HepG2 (cell line): ENCODE data around the gene ACAP2. TPM values are rescaled to one million over a fixed set of nuclear protein-coding genes. Genes with fewer than 3 reads are reported as not detected.
A peak's percentile ranks its signal among the peaks of the same experiment; 100 is the strongest.

ENCODE experiments used
- ATAC-seq: fragments of 200-7000 bp; cut with Tn5 transposase; 3 replicates; pipeline ENCODE4 v1.9.1; 2020; ENCODE audit warnings: mild to moderate bottlenecking, moderate library complexity
- BruUV-seq: library from RNA; stranded (reverse); fragments of 400-500 nt; replicated peaks from 2 replicates; lab custom pipeline; 2021; lab: Mats Ljungman, UMichigan
- CTCF ChIA-PET: fragments of 300-600 bp; formaldehyde crosslinking; extraction: SDS; loops from one replicate; lab custom pipeline; 2021; ENCODE audit warnings: low total read pairs, inconsistent platforms, low intra/inter-chr PET ratio; lab: Yijun Ruan, JAX
- POLR2A ChIA-PET: fragments of 350-600 bp; sonication (Branson Sonifier 250); formaldehyde crosslinking; loops from one replicate; lab custom pipeline; 2020; ENCODE audit warnings: antibody characterized with exemption, inconsistent platforms; lab: Yijun Ruan, JAX
- DNase-seq: peaks from one replicate; pipeline ENCODE4 v3.0.0-alpha.2; 2015; ENCODE audit warnings: low spot score
- FAIRE-seq: peaks from 3 replicates; lab custom pipeline; 2011; peaks lifted over from hg19 to GRCh38; lab: Jason Lieb, UNC
- H2AFZ ChIP-seq: one replicate; pipeline ENCODE4 v1.6.1; 2011; ENCODE audit warnings: low read length, inconsistent platforms
- H3K27ac ChIP-seq: fragments of 300-600 bp; 3 replicates; pipeline ENCODE4 v1.8.0; 2011; ENCODE audit warnings: mixed run types, mild to moderate bottlenecking, mixed read lengths, low read length, inconsistent platforms; ENCODE audit not compliant: insufficient read depth; ENCODE audit errors: extremely low read length
- H3K27me3 ChIP-seq, 2 experiments: fragments of 200-600 bp in 1 of 2; 2 replicates in 1 of 2; 3 replicates in 1 of 2; pipeline versions ENCODE4 v1.6.0 to v1.8.0; 2011; ENCODE audit warnings: low read length in 2 of 2, mild to moderate bottlenecking in 2 of 2, moderate library complexity in 2 of 2, inconsistent platforms in 1 of 2; ENCODE audit not compliant: insufficient read depth in 2 of 2, control insufficient read depth in 1 of 2
- H3K36me3 ChIP-seq, 2 experiments: fragments of 200-600 bp in 1 of 2; replicated peaks in 1 of 2; 2 replicates in 1 of 2; 3 replicates in 1 of 2; pipeline versions ENCODE4 v1.5.1 to v1.8.0; 2011; ENCODE audit warnings: low read length in 2 of 2, inconsistent platforms in 1 of 2; ENCODE audit not compliant: insufficient read depth in 2 of 2, control insufficient read depth in 1 of 2
- H3K4me1 ChIP-seq: 2 replicates; pipeline ENCODE4 v1.5.1; 2012; ENCODE audit warnings: low read length, inconsistent platforms; ENCODE audit not compliant: insufficient read depth
- H3K4me2 ChIP-seq: 2 replicates; pipeline ENCODE4 v1.6.0; 2011; ENCODE audit warnings: low read depth, low read length, inconsistent platforms
- H3K4me3 ChIP-seq, 3 experiments: fragments of 200-600 bp in 1 of 3; sonication (generic), shearing (Covaris generic) in 1 of 3; replicated peaks in 1 of 3; 2 replicates each; pipeline ENCODE4 v1.5.1; 2011 to 2016; ENCODE audit warnings: low read length in 3 of 3, inconsistent platforms in 2 of 3, low read depth in 2 of 3, mild to moderate bottlenecking in 2 of 3, control low read depth in 1 of 3, mixed read lengths in 1 of 3; ENCODE audit not compliant: insufficient read depth in 1 of 3
- H3K79me2 ChIP-seq: one replicate; pipeline ENCODE4 v1.6.1; 2011; ENCODE audit warnings: low read length, inconsistent platforms; ENCODE audit not compliant: insufficient read depth
- H3K9ac ChIP-seq: 2 replicates; pipeline ENCODE4 v1.6.0; 2011; ENCODE audit warnings: mild to moderate bottlenecking, low read depth, low read length, inconsistent platforms; ENCODE audit not compliant: insufficient read depth
- H3K9me3 ChIP-seq: 2 replicates; pipeline ENCODE4 v1.5.1; 2012; ENCODE audit warnings: mild to moderate bottlenecking, low read length
- H4K20me1 ChIP-seq: 2 replicates; pipeline ENCODE4 v1.6.0; 2011; ENCODE audit warnings: inconsistent platforms, mild to moderate bottlenecking, low read length, moderate library complexity; ENCODE audit not compliant: insufficient read depth
- ATF4 ChIP-seq, 2 experiments: fragments of 450-650 bp in 1 of 2; sonication (generic) in 1 of 2; formaldehyde crosslinking; IDR thresholded peaks; 2 replicates each; pipeline versions ENCODE4 v1.5.0 to v1.8.0; 2020 to 2022; ENCODE audit warnings: mild to moderate bottlenecking in 1 of 2, missing genetic modification reagents in 1 of 2
- HNF4A ChIP-seq: sonication (generic); formaldehyde crosslinking; IDR thresholded peaks from 2 replicates; pipeline ENCODE4 v1.4.0; 2020; ENCODE audit warnings: missing genetic modification reagents
- PAXIP1 ChIP-seq: sonication (generic); formaldehyde crosslinking; conservative IDR thresholded peaks from 2 replicates; pipeline ENCODE4 v1.4.0; 2020; ENCODE audit warnings: mild to moderate bottlenecking, missing genetic modification reagents, moderate library complexity
- SOX13 ChIP-seq, 3 experiments: fragments of 450-650 bp in 1 of 3; sonication (generic) in 1 of 3; formaldehyde crosslinking in 1 of 3; IDR thresholded peaks in 2 of 3; conservative IDR thresholded peaks in 1 of 3; 2 replicates each; pipeline versions ENCODE4 v1.5.0 to v1.6.1; 2016 to 2020; ENCODE audit warnings: antibody characterized with exemption in 1 of 3, mild to moderate bottlenecking in 1 of 3, missing compliant biosample characterization in 1 of 3, missing genetic modification reagents in 1 of 3, moderate library complexity in 1 of 3
- ZNF703 ChIP-seq: sonication (generic); formaldehyde crosslinking; IDR thresholded peaks from 2 replicates; pipeline ENCODE4 v1.5.1; 2020; ENCODE audit warnings: missing genetic modification reagents, mild to moderate bottlenecking, moderate library complexity, borderline replicate concordance
- ZNF747 ChIP-seq: sonication (generic); formaldehyde crosslinking; IDR thresholded peaks from 2 replicates; pipeline ENCODE4 v1.8.1; 2023; ENCODE audit warnings: missing genetic modification reagents, mild to moderate bottlenecking, borderline replicate concordance
- ZZZ3 ChIP-seq: sonication (generic); formaldehyde crosslinking; IDR thresholded peaks from 2 replicates; pipeline ENCODE4 v1.4.0; 2020; ENCODE audit warnings: missing genetic modification reagents, mild to moderate bottlenecking, borderline replicate concordance
- WGBS: methylation state at CpG from one replicate; pipeline ENCODE4 v1.1.6; 2017; ENCODE audit warnings: low lambda C conversion rate; 5-methylcytosine and 5-hydroxymethylcytosine counted together
- in situ Hi-C: cut with HindIII; loops from 2 replicates; pipeline ENCODE4 v1.10.0; 2017; ENCODE audit warnings: low pct_unique_long_range_greater_than_20kb; ENCODE audit not compliant: extremely low pct_ligation_motif_present
- intact Hi-C: fragments of 100-400 bp; cut with micrococcal nuclease; formaldehyde crosslinking; loops from one replicate; pipeline ENCODE4 v1.10.0; 2022; ENCODE audit not compliant: unreplicated experiment
- polyA plus RNA-seq, 8 experiments: library from polyadenylated mRNA; depleted of rRNA in 3 of 8; stranded (reverse) in 7 of 8; unstranded in 1 of 8; fragments of >200 nt; fragmentation: Illumina TruSeq in 4 of 8; extraction: Trizol in 4 of 8; gene quantifications; 2 replicates each; pipeline versions ENCODE4 v1.2.1 to v1.2.3, GENCODE V29; 2011 to 2016; ENCODE audit warnings: low read depth in 4 of 8, missing spikeins in 1 of 8, mixed read lengths in 1 of 8; ENCODE audit not compliant: insufficient read depth in 1 of 8
- total RNA-seq, 5 experiments: library from RNA; depleted of rRNA; stranded (reverse); fragments of >200 nt; fragmentation: Illumina TruSeq; extraction: Trizol; gene quantifications; 2 replicates each; pipeline ENCODE4 v1.2.3, GENCODE V29; 2016; ENCODE audit warnings: low read depth in 1 of 5

ACAP2 gene
- total and polyA plus RNA-seq, 2 of the 13 experiments (the other 11 are each of a cell fraction or from before 2014, with no cell fraction given) = 7.3 to 23.9 TPM

GRCh38 chr3:195285372-195285771, 157.4 kb downstream of the ACAP2 start:
- no peaks in the 10 kb centered on the region for H4K20me1 ChIP-seq
- no peak for FAIRE-seq
- H3K27me3 ChIP-seq = no peaks in the 10 kb centered on the region
- H3K9me3 ChIP-seq = no peaks in the 10 kb centered on the region
- ChIA-PET CTCF (no interaction called here), POLR2A (no interaction called here)
- no peak for TF ChIP-seq ZNF747
- no peak for TF ChIP-seq ZNF703
- no peak for TF ChIP-seq ZZZ3 (CRISPR knock-in tag)
- TF ChIP-seq ATF4 (CRISPR knock-in tag; IDR thresholded peaks at IDR 0.05) = no peak
- no TSS peak for BruUV-seq
- no peak overlapping the region for H3K9ac ChIP-seq
- H2AFZ ChIP-seq = no peak overlapping the region
- in situ Hi-C loops = no loop called here
- peaks cover 9% of the 10 kb centered on the region; the same call in 1 of the 2 replicates for H3K4me1 ChIP-seq
- no peak overlapping the region for H3K4me2 ChIP-seq
- DNase-seq = no peak
- 94% methylated on average over 3 of the region's 3 CpGs for WGBS
- ATAC-seq = no peak
- H3K27ac ChIP-seq = no peak overlapping the region
- H3K36me3 ChIP-seq = peaks cover 2 to 4% of the 10 kb centered on the region in 2 experiments; a peak in 2 of 5 replicates
- H3K4me3 ChIP-seq = no peak overlapping the region
- intact Hi-C loops = no loop called here
- H3K79me2 ChIP-seq = no peaks in the 10 kb centered on the region

- intact Hi-C loops = no loop called here
Measured at GRCh38 chr3:195284842-195285241, 158.0 kb downstream of the ACAP2 start.

More at GRCh38 chr3:195284842-195285241, 158.0 kb downstream of the ACAP2 start:
- FAIRE-seq = no peak
- ChIA-PET CTCF (no interaction called here), POLR2A (no interaction called here)
- Histone ChIP-seq H3K4me1 (peaks cover 9% of the 10 kb centered on the region; the same call in 1 of the 2 replicates), H3K9ac (no peak overlapping the region), H3K27me3 (no peaks in the 10 kb centered on the region), H3K79me2 (no peaks in the 10 kb centered on the region), H3K9me3 (no peaks in the 10 kb centered on the region), H2AFZ (no peak overlapping the region), H3K4me2 (no peak overlapping the region), H3K36me3 (peaks cover 2 to 4% of the 10 kb centered on the region in 2 experiments; a peak in 1 of 5 replicates), H3K4me3 (no peak overlapping the region), H3K27ac (no peak overlapping the region), H4K20me1 (no peaks in the 10 kb centered on the region)
- DNase-seq = no peak
- ATAC-seq = no peak
- TF ChIP-seq SOX13 (IDR thresholded peaks at IDR 0.05) (no peak), SOX13 (CRISPR knock-in tag; conservative IDR thresholded peaks at IDR 0.05 in 1 of 2, IDR thresholded peaks at IDR 0.05 in 1 of 2) (peak in 1 of 2 experiments; percentile 50; a peak in 1 of 4 replicates), PAXIP1 (0 out of 2 replicates have a peak, but pooled peaks have one; percentile 14), ZNF703 (no peak), HNF4A (CRISPR knock-in tag) (peak; percentile 24; the same call in 1 of the 2 replicates)
- in situ Hi-C loops = no loop called here
- no TSS peak for BruUV-seq
- WGBS = 93% methylated on average over 3 of the region's 3 CpGs
